HepG2 (cell line): ENCODE data around the gene OR2B2. TPM values are rescaled to one million over a fixed set of nuclear protein-coding genes. Genes with fewer than 3 reads are reported as not detected.

Experiments used
- ATAC-seq: fragments of 200-7000 bp; cut with Tn5 transposase; 3 replicates; pipeline ENCODE4 v1.9.1; 2020; ENCODE audit warnings: mild to moderate bottlenecking, moderate library complexity
- BruUV-seq: library from RNA; stranded (reverse); fragments of 400-500 nt; replicated peaks from 2 replicates; lab custom pipeline; 2021; lab: Mats Ljungman, UMichigan
- CTCF ChIA-PET: fragments of 300-600 bp; formaldehyde crosslinking; extraction: SDS; loops from one replicate; lab custom pipeline; 2021; ENCODE audit warnings: low total read pairs, inconsistent platforms, low intra/inter-chr PET ratio; lab: Yijun Ruan, JAX
- POLR2A ChIA-PET: fragments of 350-600 bp; sonication (Branson Sonifier 250); formaldehyde crosslinking; loops from one replicate; lab custom pipeline; 2020; ENCODE audit warnings: antibody characterized with exemption, inconsistent platforms; lab: Yijun Ruan, JAX
- DNase-seq: peaks from one replicate; pipeline ENCODE4 v3.0.0-alpha.2; 2015; ENCODE audit warnings: low spot score
- FAIRE-seq: peaks from 3 replicates; lab custom pipeline; 2011; peaks lifted over from hg19 to GRCh38; lab: Jason Lieb, UNC
- H2AFZ ChIP-seq: one replicate; pipeline ENCODE4 v1.6.1; 2011; ENCODE audit warnings: low read length, inconsistent platforms
- H3K27ac ChIP-seq: fragments of 300-600 bp; 3 replicates; pipeline ENCODE4 v1.8.0; 2011; ENCODE audit warnings: mixed run types, mild to moderate bottlenecking, mixed read lengths, low read length, inconsistent platforms; ENCODE audit not compliant: insufficient read depth; ENCODE audit errors: extremely low read length
- H3K27me3 ChIP-seq, 2 experiments: fragments of 200-600 bp in 1 of 2; 2 replicates in 1 of 2; 3 replicates in 1 of 2; pipeline versions ENCODE4 v1.6.0 to v1.8.0; 2011; ENCODE audit warnings: low read length in 2 of 2, mild to moderate bottlenecking in 2 of 2, moderate library complexity in 2 of 2, inconsistent platforms in 1 of 2; ENCODE audit not compliant: insufficient read depth in 2 of 2, control insufficient read depth in 1 of 2
- H3K36me3 ChIP-seq, 2 experiments: fragments of 200-600 bp in 1 of 2; replicated peaks in 1 of 2; 2 replicates in 1 of 2; 3 replicates in 1 of 2; pipeline versions ENCODE4 v1.5.1 to v1.8.0; 2011; ENCODE audit warnings: low read length in 2 of 2, inconsistent platforms in 1 of 2; ENCODE audit not compliant: insufficient read depth in 2 of 2, control insufficient read depth in 1 of 2
- H3K4me1 ChIP-seq: 2 replicates; pipeline ENCODE4 v1.5.1; 2012; ENCODE audit warnings: low read length, inconsistent platforms; ENCODE audit not compliant: insufficient read depth
- H3K4me2 ChIP-seq: 2 replicates; pipeline ENCODE4 v1.6.0; 2011; ENCODE audit warnings: low read depth, low read length, inconsistent platforms
- H3K4me3 ChIP-seq, 3 experiments: fragments of 200-600 bp in 1 of 3; sonication (generic), shearing (Covaris generic) in 1 of 3; replicated peaks in 1 of 3; 2 replicates each; pipeline ENCODE4 v1.5.1; 2011 to 2016; ENCODE audit warnings: low read length in 3 of 3, inconsistent platforms in 2 of 3, low read depth in 2 of 3, mild to moderate bottlenecking in 2 of 3, control low read depth in 1 of 3, mixed read lengths in 1 of 3; ENCODE audit not compliant: insufficient read depth in 1 of 3
- H3K79me2 ChIP-seq: one replicate; pipeline ENCODE4 v1.6.1; 2011; ENCODE audit warnings: low read length, inconsistent platforms; ENCODE audit not compliant: insufficient read depth
- H3K9ac ChIP-seq: 2 replicates; pipeline ENCODE4 v1.6.0; 2011; ENCODE audit warnings: mild to moderate bottlenecking, low read depth, low read length, inconsistent platforms; ENCODE audit not compliant: insufficient read depth
- H3K9me3 ChIP-seq: 2 replicates; pipeline ENCODE4 v1.5.1; 2012; ENCODE audit warnings: mild to moderate bottlenecking, low read length
- H4K20me1 ChIP-seq: 2 replicates; pipeline ENCODE4 v1.6.0; 2011; ENCODE audit warnings: inconsistent platforms, mild to moderate bottlenecking, low read length, moderate library complexity; ENCODE audit not compliant: insufficient read depth
- ATRX ChIP-seq: sonication (generic); formaldehyde crosslinking; IDR thresholded peaks from 2 replicates; pipeline ENCODE4 v1.4.0; 2020; ENCODE audit warnings: missing genetic modification reagents, borderline replicate concordance
- CERS6 ChIP-seq: sonication (generic); formaldehyde crosslinking; IDR thresholded peaks from 2 replicates; pipeline ENCODE4 v1.5.0; 2020; ENCODE audit warnings: missing genetic modification reagents
- GFI1 ChIP-seq: sonication (generic); formaldehyde crosslinking; IDR thresholded peaks from 2 replicates; pipeline ENCODE4 v1.5.0; 2020; ENCODE audit warnings: missing genetic modification reagents, mild to moderate bottlenecking, borderline replicate concordance
- GMEB1 ChIP-seq: sonication (generic); formaldehyde crosslinking; IDR thresholded peaks from 2 replicates; pipeline ENCODE4 v1.5.1; 2020; ENCODE audit warnings: missing genetic modification reagents, mild to moderate bottlenecking, borderline replicate concordance
- HNRNPL ChIP-seq: fragments of 200-400 bp; formaldehyde crosslinking; IDR thresholded peaks from 2 replicates; pipeline ENCODE4 v1.6.1; 2017; ENCODE audit warnings: mild to moderate bottlenecking, low read depth, low read length
- MATR3 ChIP-seq: sonication (generic); formaldehyde crosslinking; IDR thresholded peaks from 2 replicates; pipeline ENCODE4 v1.4.0; 2020; ENCODE audit warnings: missing genetic modification reagents
- MBD4 ChIP-seq: IDR thresholded peaks from 2 replicates; pipeline ENCODE4 v1.6.1; 2012; ENCODE audit warnings: low read length, inconsistent platforms, borderline replicate concordance
- SKIL ChIP-seq: sonication (generic); formaldehyde crosslinking; IDR thresholded peaks from 2 replicates; pipeline ENCODE4 v1.8.0; 2022; ENCODE audit warnings: missing genetic modification reagents, mild to moderate bottlenecking, moderate library complexity, borderline replicate concordance
- TMF1 ChIP-seq: sonication (generic); formaldehyde crosslinking; IDR thresholded peaks from 2 replicates; pipeline ENCODE4 v1.8.1; 2022; ENCODE audit warnings: low read depth, missing genetic modification reagents
- TRAFD1 ChIP-seq: sonication (generic); formaldehyde crosslinking; IDR thresholded peaks from 2 replicates; pipeline ENCODE4 v1.5.1; 2020; ENCODE audit warnings: missing genetic modification reagents, mild to moderate bottlenecking, borderline replicate concordance
- ZNF446 ChIP-seq: sonication (generic); formaldehyde crosslinking; IDR thresholded peaks from 2 replicates; pipeline ENCODE4 v1.5.0; 2020; ENCODE audit warnings: mild to moderate bottlenecking, missing genetic modification reagents
- ZNF609 ChIP-seq: sonication (generic); formaldehyde crosslinking; IDR thresholded peaks from 2 replicates; pipeline ENCODE4 v1.4.0; 2020; ENCODE audit warnings: mild to moderate bottlenecking, missing genetic modification reagents, borderline replicate concordance
- ZNF792 ChIP-seq: IDR thresholded peaks from 2 replicates; pipeline ENCODE4 v1.6.1; 2016
- WGBS: methylation state at CpG from one replicate; pipeline ENCODE4 v1.1.6; 2017; ENCODE audit warnings: low lambda C conversion rate; 5-methylcytosine and 5-hydroxymethylcytosine counted together
- in situ Hi-C: cut with HindIII; loops from 2 replicates; pipeline ENCODE4 v1.10.0; 2017; ENCODE audit warnings: low pct_unique_long_range_greater_than_20kb; ENCODE audit not compliant: extremely low pct_ligation_motif_present
- intact Hi-C: fragments of 100-400 bp; cut with micrococcal nuclease; formaldehyde crosslinking; loops from one replicate; pipeline ENCODE4 v1.10.0; 2022; ENCODE audit not compliant: unreplicated experiment
- polyA plus RNA-seq, 8 experiments: library from polyadenylated mRNA; depleted of rRNA in 3 of 8; stranded (reverse) in 7 of 8; unstranded in 1 of 8; fragments of >200 nt; fragmentation: Illumina TruSeq in 4 of 8; extraction: Trizol in 4 of 8; gene quantifications; 2 replicates each; pipeline versions ENCODE4 v1.2.1 to v1.2.3, GENCODE V29; 2011 to 2016; ENCODE audit warnings: low read depth in 4 of 8, missing spikeins in 1 of 8, mixed read lengths in 1 of 8; ENCODE audit not compliant: insufficient read depth in 1 of 8
- total RNA-seq, 5 experiments: library from RNA; depleted of rRNA; stranded (reverse); fragments of >200 nt; fragmentation: Illumina TruSeq; extraction: Trizol; gene quantifications; 2 replicates each; pipeline ENCODE4 v1.2.3, GENCODE V29; 2016; ENCODE audit warnings: low read depth in 1 of 5

OR2B2 gene
- total and polyA plus RNA-seq, 2 of the 13 experiments (the other 11 are each of a cell fraction or from before 2014, with no cell fraction given), result not detected

- H2AFZ ChIP-seq, result no peak overlapping the region
- ChIA-PET CTCF (no interaction called here), POLR2A (interaction anchor here (2.0 kb wide), 1 partner anchor 10 kb away, joined by 8 read pairs; a partner anchor contains a TSS)
- no peak overlapping the region for H3K4me2 ChIP-seq
- TF ChIP-seq TMF1 (CRISPR knock-in tag) (no peak), ZNF446 (CRISPR knock-in tag) (no peak), MATR3 (no peak), SKIL (CRISPR knock-in tag) (no peak), ZNF792 (CRISPR knock-in tag) (no peak), GFI1 (CRISPR knock-in tag) (no peak), CERS6 (CRISPR knock-in tag) (no peak), TRAFD1 (no peak), GMEB1 (no peak), HNRNPL (no peak), ZNF609 (CRISPR knock-in tag) (no peak), MBD4 (no peak), ATRX (CRISPR knock-in tag) (no peak)
- no peak for DNase-seq
- FAIRE-seq, result no peak
- no peaks in the 10 kb centered on the region for H3K36me3 ChIP-seq
- no peak overlapping the region for H3K9ac ChIP-seq
- H3K27me3 ChIP-seq, result peaks cover 0 to 10% of the 10 kb centered on the region in 2 experiments; a peak in 1 of 5 replicates
- in situ Hi-C loops, result no loop called here
- BruUV-seq, result no TSS peak
- H3K9me3 ChIP-seq, result no peaks in the 10 kb centered on the region
- H4K20me1 ChIP-seq, result no peaks in the 10 kb centered on the region
- no peak overlapping the region for H3K27ac ChIP-seq
- H3K4me3 ChIP-seq, result no peak overlapping the region
- no peak for ATAC-seq
- no peaks in the 10 kb centered on the region for H3K4me1 ChIP-seq
- no peaks in the 10 kb centered on the region for H3K79me2 ChIP-seq
- WGBS, result 64% methylated on average over 5 of the region's 5 CpGs
- intact Hi-C loops, result no loop called here
These were observed 29.6 kb downstream of the OR2B2 start for GRCh38 chr6:27882624-27883023.
